Epithelial cell of esophagus (primary cell): Measurements from ENCODE around the gene AEBP1.
"Not testable (repeated sequence)": the region's sequence is repeated elsewhere in the genome, so short reads cannot be mapped to it uniquely, and the experiment has no call there.

Experiments
- DNase-seq: peaks from one replicate; pipeline ENCODE4 v3.0.0; 2010; ENCODE audit warnings: low read depth
- H3K4me3 ChIP-seq: 2 replicates; pipeline ENCODE4 v1.5.1; 2011; ENCODE audit warnings: mild to moderate bottlenecking, low read length, control low read depth
- CTCF ChIP-seq: IDR thresholded peaks from 2 replicates; pipeline ENCODE4 v1.5.1; 2011; ENCODE audit warnings: low read depth, mild to moderate bottlenecking, low read length, control low read depth, inconsistent platforms; ENCODE audit not compliant: insufficient read depth; ENCODE audit errors: missing control alignments

AEBP1 gene

GRCh38 chr7:44123190-44124003 lies 19.3 kb downstream of the AEBP1 start, which contains the start of gene POLD2:
POLD2 (minus strand) TSS chr7:44123548; CDS start chr7:44122053, 1,495 bp downstream.
- peak within 1 kb of the TSS; percentile 66 for H3K4me3 ChIP-seq
- peak; percentile 98 for DNase-seq
- no peak for TF ChIP-seq CTCF

GRCh38 chr7:44124822-44125202 lies 20.7 kb downstream of the AEBP1 start:
- DNase-seq = no peak
- TF ChIP-seq CTCF = no peak

GRCh38 chr7:44126574-44126973 lies 22.4 kb downstream of the AEBP1 start:
- DNase-seq, H3K4me3 ChIP-seq: not testable (repeated sequence)

More at GRCh38 chr7:44124822-44125202, 20.7 kb downstream of the AEBP1 start:
- H3K4me3 ChIP-seq = no peak overlapping the region

- no peak overlapping the region for H3K4me3 ChIP-seq
- no peak for DNase-seq
- TF ChIP-seq CTCF = no peak
Measured at GRCh38 chr7:44127161-44127560, 23.0 kb downstream of the AEBP1 start.

GRCh38 chr7:44128721-44129582 lies 24.8 kb downstream of the AEBP1 start:
- no peak for DNase-seq
- no peak overlapping the region for H3K4me3 ChIP-seq
- no peak for TF ChIP-seq CTCF

- peak; percentile 43 for TF ChIP-seq CTCF
- peak; percentile 40 for DNase-seq
- H3K4me3 ChIP-seq = no peak overlapping the region
Measured at GRCh38 chr7:44131173-44132029, 27.3 kb downstream of the AEBP1 start.
